HuH-7.5 (cell line): Measurements from ENCODE around the gene CHD1L.
"Not testable (repeated sequence)": the region's sequence is repeated elsewhere in the genome, so short reads cannot be mapped to it uniquely, and the experiment has no call there.

Experiments
- DNase-seq: peaks from one replicate; pipeline ENCODE4 v3.0.0; 2011; ENCODE audit warnings: low spot score

Gene CHD1L

GRCh38 chr1:147267711-147268110 is 25.2 kb downstream of the CHD1L start:
- no peak for DNase-seq

GRCh38 chr1:147270721-147271120 is 28.2 kb downstream of the CHD1L start:
- DNase-seq, result no peak

- DNase-seq, result no peak
Observed at GRCh38 chr1:147272042-147272441, 29.6 kb downstream of the CHD1L start.

- DNase-seq, result peak; percentile 38
Observed at GRCh38 chr1:147273409-147274336, 31.2 kb downstream of the CHD1L start.

- no peak for DNase-seq
Observed at GRCh38 chr1:147281950-147282349, 39.5 kb downstream of the CHD1L start.

- no peak for DNase-seq
Observed at GRCh38 chr1:147283011-147283410, 40.5 kb downstream of the CHD1L start.

GRCh38 chr1:147287133-147287865 is 44.8 kb downstream of the CHD1L start:
- DNase-seq, result no peak

- DNase-seq, result no peak
Observed at GRCh38 chr1:147292012-147292411, 49.5 kb downstream of the CHD1L start.

GRCh38 chr1:147292631-147293251 is 50.3 kb downstream of the CHD1L start:
- no peak for DNase-seq

GRCh38 chr1:147297438-147297837 is 55.0 kb downstream of the CHD1L start:
- no peak for DNase-seq

- not testable (repeated sequence) for DNase-seq
Observed at GRCh38 chr1:147305803-147306202, 63.3 kb downstream of the CHD1L start.

- DNase-seq, result no peak
Observed at GRCh38 chr1:147316968-147317367, 74.5 kb downstream of the CHD1L start.

- not testable (repeated sequence) for DNase-seq
Observed at GRCh38 chr1:147326933-147327687, 84.6 kb downstream of the CHD1L start.

GRCh38 chr1:147334292-147334691 is 91.8 kb downstream of the CHD1L start:
- no peak for DNase-seq

- DNase-seq, result no peak
Observed at GRCh38 chr1:147336291-147336690, 93.8 kb downstream of the CHD1L start.

GRCh38 chr1:147337040-147337630 is 94.7 kb downstream of the CHD1L start:
- no peak for DNase-seq

GRCh38 chr1:147338571-147338970 is 96.1 kb downstream of the CHD1L start:
- no peak for DNase-seq

GRCh38 chr1:147341246-147341645 is 98.8 kb downstream of the CHD1L start:
- DNase-seq, result no peak
